Heart right ventricle (tissue), 16 donors: ENCODE results near the gene GORASP2. TPM values are rescaled to one million over a fixed set of nuclear protein-coding genes. Genes with fewer than 3 reads are reported as not detected.

ENCODE experiments used
- ATAC-seq, 8 donors: fragments of 200-7000 bp; cut with Tn5 transposase; one replicate each; pipeline ENCODE4 v1.9.1; 2020; ENCODE audit warnings: mild to moderate bottlenecking in 8 of 8, moderate library complexity in 8 of 8, moderate number of reproducible peaks in 1 of 8
- DNase-seq, 2 donors: peaks; one replicate each; pipeline ENCODE4 v3.0.0-alpha.2; 2020
- H3K27ac ChIP-seq, 10 donors: fragments of 200-600 bp; sonication (generic) in 2 of 10; one replicate each; pipeline versions ENCODE4 v1.5.0 to v1.8.0; 2020 to 2022; ENCODE audit warnings: mild to moderate bottlenecking in 3 of 10
- H3K27me3 ChIP-seq, 7 donors: fragments of 200-600 bp; one replicate each; pipeline ENCODE4 v1.8.0; 2021 to 2022; ENCODE audit warnings: mild to moderate bottlenecking in 2 of 7
- H3K36me3 ChIP-seq, 9 donors: fragments of 200-600 bp; sonication (generic) in 1 of 9; one replicate each; pipeline versions ENCODE4 v1.5.0 to v1.8.0; 2020 to 2022; ENCODE audit warnings: mild to moderate bottlenecking in 2 of 9
- H3K4me1 ChIP-seq, 9 donors: fragments of 200-600 bp; sonication (generic) in 1 of 9; one replicate each; pipeline versions ENCODE4 v1.5.0 to v1.8.0; 2020 to 2022; ENCODE audit warnings: mild to moderate bottlenecking in 4 of 9
- H3K4me3 ChIP-seq, 10 donors: fragments of 200-600 bp; sonication (generic) in 2 of 10; one replicate each; pipeline versions ENCODE4 v1.5.0 to v1.8.0; 2020 to 2022; ENCODE audit warnings: mild to moderate bottlenecking in 7 of 10, moderate library complexity in 2 of 10
- H3K9me3 ChIP-seq, 11 donors: fragments of 200-600 bp in 10 of 11; sonication (generic) in 2 of 11; one replicate each; pipeline versions ENCODE4 v1.5.0 to v1.8.0; 2013 to 2022; ENCODE audit warnings: mild to moderate bottlenecking in 2 of 11, control low read depth in 1 of 11, moderate library complexity in 1 of 11
- CTCF ChIP-seq, 9 donors: fragments of 200-600 bp; sonication (generic) in 2 of 9; IDR thresholded peaks; one replicate each; pipeline versions ENCODE4 v1.5.0 to v1.8.0; 2021 to 2022; ENCODE audit warnings: antibody characterized with exemption in 9 of 9, mild to moderate bottlenecking in 5 of 9, moderate library complexity in 1 of 9
- WGBS, 2 donors: extraction: QIAGEN DNeasy Blood & Tissue Kit; methylation state at CpG; one replicate each; pipeline ENCODE4 v1.1.7; 2013; ENCODE audit warnings: inconsistent platforms in 1 of 2; 5-methylcytosine and 5-hydroxymethylcytosine counted together
- intact Hi-C, 10 donors: fragments of 100-400 bp; cut with DNase I; formaldehyde crosslinking; loops; one replicate each; pipeline versions ENCODE4 v1.11.1 to v1.14.2; 2022
- polyA plus RNA-seq, 2 donors: library from polyadenylated mRNA; stranded (reverse); fragments of 200-250 nt; gene quantifications; one replicate each; pipeline ENCODE4 v1.2.3, GENCODE V29; 2013
- total RNA-seq, 10 donors: library from RNA; stranded (reverse); fragmentation: NEBNext Ultra II Directional in 3 of 10; extraction: Animal tissue kit (Norgen Biotek cat#: 25700) in 3 of 10; gene quantifications; one replicate each; pipeline versions ENCODE4 v1.2.1 to v1.2.4, GENCODE V29; 2021 to 2023
- donor health status: Arrhythmogenic right ventricular cardiomyopathy.
- donor health status: ischemic (EF 13 %, LVEDD 7.1; RV severe dilation, severe dysfunction).
- donor health status: healthy with polysubstance abuse.
- donor health status: DM: no; HTN: yes; CAD: no.
- donor health status: DM: no; HTN: no; CAD: no.
- donor health status: ischemic (EF 25% LVEDD 6.9; RV normal size, moderate dysfunction).
- donor health status: ischemic (EF 25% LVEDD 5.7; RV mildly dilated, moderate dysfunction).
- donor health status: healthy.
- donor health status: DM: yes; HTN: yes; CAD: no.
- donor health status: Ischemic cardiomyopathy.
- donor health status: ischemic (EF 35%, LVEDD 5.7; RV mildly dilated, moderate dysfunction).
- donor health status: nonischemic (EF 11% LVEDD 7.7; RV severe dilation, severe dysfunction).
- donor health status: DM: yes; HTN: yes; CAD: no.
- donor health status: PGD.
- donor health status: ischemic (EF 29% LVEDD 5.4; RV normal size, mild dysfunction).
- donor health status: nonischemic (EF 23%, LVEDD 6.1; RV moderate dilation, normal function).

GORASP2 gene
- total and polyA plus RNA-seq, 12 donors = 15.4 to 74.1 (median 61.5) TPM

GRCh38 chr2:170891893-170892292, 37.2 kb upstream of the GORASP2 start:
- intact Hi-C loops = no loop called here
- no peaks in the 10 kb centered on the region for H3K9me3 ChIP-seq
- H3K4me1 ChIP-seq = peaks cover 0 to 3% (median 0%) of the 10 kb centered on the region in 9 donors
- no peak for TF ChIP-seq CTCF (IDR thresholded peaks at IDR 0.05)
- WGBS, 2 donors = 87 to 91% methylated on average over 4 of the region's 4 CpGs
- ATAC-seq = no peak
- no peaks in the 10 kb centered on the region for H3K27me3 ChIP-seq
- no peak for DNase-seq
- no peak overlapping the region for H3K4me3 ChIP-seq
- H3K36me3 ChIP-seq = no peaks in the 10 kb centered on the region
- no peak overlapping the region for H3K27ac ChIP-seq

GRCh38 chr2:170892391-170892951, 36.6 kb upstream of the GORASP2 start:
- intact Hi-C loops = no loop called here

GRCh38 chr2:170895023-170895757, 33.9 kb upstream of the GORASP2 start:
- no peak for DNase-seq
- intact Hi-C loops = no loop called here
- Histone ChIP-seq H3K4me3 (no peak overlapping the region), H3K27ac (no peak overlapping the region), H3K9me3 (no peaks in the 10 kb centered on the region), H3K27me3 (no peaks in the 10 kb centered on the region), H3K4me1 (peaks cover 0 to 3% (median 0%) of the 10 kb centered on the region in 9 donors), H3K36me3 (no peaks in the 10 kb centered on the region)
- WGBS, 2 donors = 58 to 67% methylated on average over 3 of the region's 3 CpGs
- ATAC-seq = no peak
- TF ChIP-seq CTCF (IDR thresholded peaks at IDR 0.05) = no peak

More at GRCh38 chr2:170892391-170892951, 36.6 kb upstream of the GORASP2 start:
- TF ChIP-seq CTCF (IDR thresholded peaks at IDR 0.05) = no peak
- no peak for ATAC-seq
- Histone ChIP-seq H3K4me3 (no peak overlapping the region), H3K27ac (no peak overlapping the region), H3K36me3 (no peaks in the 10 kb centered on the region), H3K27me3 (no peaks in the 10 kb centered on the region), H3K9me3 (no peaks in the 10 kb centered on the region), H3K4me1 (peaks cover 0 to 3% (median 0%) of the 10 kb centered on the region in 9 donors)
- 89% methylated on average over 9 of the region's 9 CpGs for WGBS, 2 donors
- DNase-seq = no peak

- no peaks in the 10 kb centered on the region for H3K27me3 ChIP-seq
- H3K4me3 ChIP-seq = no peak overlapping the region
- ATAC-seq (no peak), DNase-seq (no peak)
- 68 to 86% methylated on average over 4 of the region's 4 CpGs for WGBS, 2 donors
- H3K9me3 ChIP-seq = no peaks in the 10 kb centered on the region
- no peak for TF ChIP-seq CTCF (IDR thresholded peaks at IDR 0.05)
- no peaks in the 10 kb centered on the region for H3K36me3 ChIP-seq
- intact Hi-C loops = no loop called here
- peaks cover 0 to 3% (median 0%) of the 10 kb centered on the region in 9 donors for H3K4me1 ChIP-seq
- no peak overlapping the region for H3K27ac ChIP-seq
Observed at GRCh38 chr2:170896622-170897021, 32.4 kb upstream of the GORASP2 start.
